Measurements from ENCODE around the gene MYOD1. TPM values are rescaled to one million over a fixed set of nuclear protein-coding genes. Genes with fewer than 3 reads are reported as not detected.

MYOD1 gene
- total and polyA plus RNA-seq, 2 of the 13 experiments (the other 11 are each of a cell fraction or from before 2014, with no cell fraction given), result not detected

- peak; percentile 94 for TF ChIP-seq MYC (CRISPR knock-in tag; IDR thresholded peaks at IDR 0.05; ENCODE audit: borderline replicate concordance)
- TF ChIP-seq ZNF251 (CRISPR knock-in tag; IDR thresholded peaks at IDR 0.05), result no peak
- TF ChIP-seq, protein P1, sequence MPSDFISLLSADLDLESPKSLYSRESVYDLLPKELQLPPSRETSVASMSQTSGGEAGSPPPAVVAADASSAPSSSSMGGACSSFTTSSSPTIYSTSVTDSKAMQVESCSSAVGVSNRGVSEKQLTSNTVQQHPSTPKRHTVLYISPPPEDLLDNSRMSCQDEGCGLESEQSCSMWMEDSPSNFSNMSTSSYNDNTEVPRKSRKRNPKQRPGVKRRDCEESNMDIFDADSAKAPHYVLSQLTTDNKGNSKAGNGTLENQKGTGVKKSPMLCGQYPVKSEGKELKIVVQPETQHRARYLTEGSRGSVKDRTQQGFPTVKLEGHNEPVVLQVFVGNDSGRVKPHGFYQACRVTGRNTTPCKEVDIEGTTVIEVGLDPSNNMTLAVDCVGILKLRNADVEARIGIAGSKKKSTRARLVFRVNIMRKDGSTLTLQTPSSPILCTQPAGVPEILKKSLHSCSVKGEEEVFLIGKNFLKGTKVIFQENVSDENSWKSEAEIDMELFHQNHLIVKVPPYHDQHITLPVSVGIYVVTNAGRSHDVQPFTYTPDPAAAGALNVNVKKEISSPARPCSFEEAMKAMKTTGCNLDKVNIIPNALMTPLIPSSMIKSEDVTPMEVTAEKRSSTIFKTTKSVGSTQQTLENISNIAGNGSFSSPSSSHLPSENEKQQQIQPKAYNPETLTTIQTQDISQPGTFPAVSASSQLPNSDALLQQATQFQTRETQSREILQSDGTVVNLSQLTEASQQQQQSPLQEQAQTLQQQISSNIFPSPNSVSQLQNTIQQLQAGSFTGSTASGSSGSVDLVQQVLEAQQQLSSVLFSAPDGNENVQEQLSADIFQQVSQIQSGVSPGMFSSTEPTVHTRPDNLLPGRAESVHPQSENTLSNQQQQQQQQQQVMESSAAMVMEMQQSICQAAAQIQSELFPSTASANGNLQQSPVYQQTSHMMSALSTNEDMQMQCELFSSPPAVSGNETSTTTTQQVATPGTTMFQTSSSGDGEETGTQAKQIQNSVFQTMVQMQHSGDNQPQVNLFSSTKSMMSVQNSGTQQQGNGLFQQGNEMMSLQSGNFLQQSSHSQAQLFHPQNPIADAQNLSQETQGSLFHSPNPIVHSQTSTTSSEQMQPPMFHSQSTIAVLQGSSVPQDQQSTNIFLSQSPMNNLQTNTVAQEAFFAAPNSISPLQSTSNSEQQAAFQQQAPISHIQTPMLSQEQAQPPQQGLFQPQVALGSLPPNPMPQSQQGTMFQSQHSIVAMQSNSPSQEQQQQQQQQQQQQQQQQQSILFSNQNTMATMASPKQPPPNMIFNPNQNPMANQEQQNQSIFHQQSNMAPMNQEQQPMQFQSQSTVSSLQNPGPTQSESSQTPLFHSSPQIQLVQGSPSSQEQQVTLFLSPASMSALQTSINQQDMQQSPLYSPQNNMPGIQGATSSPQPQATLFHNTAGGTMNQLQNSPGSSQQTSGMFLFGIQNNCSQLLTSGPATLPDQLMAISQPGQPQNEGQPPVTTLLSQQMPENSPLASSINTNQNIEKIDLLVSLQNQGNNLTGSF (CRISPR knock-in tag; IDR thresholded peaks at IDR 0.05), result no peak
- TF ChIP-seq, protein P2, sequence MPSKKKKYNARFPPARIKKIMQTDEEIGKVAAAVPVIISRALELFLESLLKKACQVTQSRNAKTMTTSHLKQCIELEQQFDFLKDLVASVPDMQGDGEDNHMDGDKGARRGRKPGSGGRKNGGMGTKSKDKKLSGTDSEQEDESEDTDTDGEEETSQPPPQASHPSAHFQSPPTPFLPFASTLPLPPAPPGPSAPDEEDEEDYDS (CRISPR knock-in tag; IDR thresholded peaks at IDR 0.05), result peak; percentile 45; the same call in 1 of the 2 replicates
- TF ChIP-seq ZNF207 (IDR thresholded peaks at IDR 0.05; ENCODE audit: borderline replicate concordance), result no peak
- TF ChIP-seq, protein P3, sequence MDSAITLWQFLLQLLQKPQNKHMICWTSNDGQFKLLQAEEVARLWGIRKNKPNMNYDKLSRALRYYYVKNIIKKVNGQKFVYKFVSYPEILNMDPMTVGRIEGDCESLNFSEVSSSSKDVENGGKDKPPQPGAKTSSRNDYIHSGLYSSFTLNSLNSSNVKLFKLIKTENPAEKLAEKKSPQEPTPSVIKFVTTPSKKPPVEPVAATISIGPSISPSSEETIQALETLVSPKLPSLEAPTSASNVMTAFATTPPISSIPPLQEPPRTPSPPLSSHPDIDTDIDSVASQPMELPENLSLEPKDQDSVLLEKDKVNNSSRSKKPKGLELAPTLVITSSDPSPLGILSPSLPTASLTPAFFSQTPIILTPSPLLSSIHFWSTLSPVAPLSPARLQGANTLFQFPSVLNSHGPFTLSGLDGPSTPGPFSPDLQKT (CRISPR knock-in tag; IDR thresholded peaks at IDR 0.05; ENCODE audit: borderline replicate concordance), result no peak
- peak; percentile 98 for TF ChIP-seq HNF1B (CRISPR knock-in tag; IDR thresholded peaks at IDR 0.05)
- TF ChIP-seq ATF7-NPFF (CRISPR knock-in tag; IDR thresholded peaks at IDR 0.05; ENCODE audit: low read depth), result peak; percentile 93
- peak; percentile 90; the same call in 1 of the 2 replicates for TF ChIP-seq ZNF136 (CRISPR knock-in tag; IDR thresholded peaks at IDR 0.05; ENCODE audit: low read depth)
- TF ChIP-seq ZNF83 (CRISPR knock-in tag; IDR thresholded peaks at IDR 0.05; ENCODE audit: borderline replicate concordance), result no peak
- peak; percentile 54; the same call in 1 of the 2 replicates for TF ChIP-seq ZNF629 (CRISPR knock-in tag; conservative IDR thresholded peaks at IDR 0.05)
- peak; percentile 94 for TF ChIP-seq MIXL1 (CRISPR knock-in tag; IDR thresholded peaks at IDR 0.05)
- no peak for TF ChIP-seq ZKSCAN5 (CRISPR knock-in tag; IDR thresholded peaks at IDR 0.05)
- 0 out of 2 replicates have a peak, but pooled peaks have one; percentile 61 for TF ChIP-seq ATF1 (CRISPR knock-in tag; IDR thresholded peaks at IDR 0.05)
- TF ChIP-seq HOXD1 (CRISPR knock-in tag; IDR thresholded peaks at IDR 0.05), result peak; percentile 85
- TF ChIP-seq TOPORS (CRISPR knock-in tag; IDR thresholded peaks at IDR 0.05), result peak; percentile 66; the same call in 1 of the 2 replicates
- TF ChIP-seq CREBL2 (CRISPR knock-in tag; IDR thresholded peaks at IDR 0.05; ENCODE audit: borderline replicate concordance), result no peak
- TF ChIP-seq ZNF569 (CRISPR knock-in tag; IDR thresholded peaks at IDR 0.05; ENCODE audit: borderline replicate concordance), result no peak
- no peak for TF ChIP-seq ZNF101 (CRISPR knock-in tag; IDR thresholded peaks at IDR 0.05; ENCODE audit: borderline replicate concordance, low read depth)
- peak; percentile 46; the same call in 1 of the 2 replicates for TF ChIP-seq JUNB (CRISPR knock-in tag; IDR thresholded peaks at IDR 0.05; ENCODE audit: borderline replicate concordance)
- peak; percentile 82 for TF ChIP-seq KDM2A (CRISPR knock-in tag; IDR thresholded peaks at IDR 0.05; ENCODE audit: borderline replicate concordance, low read depth)
Measured at GRCh38 chr11:17770048-17770652, 50.8 kb downstream of the MYOD1 start (continued).
